A673 (cell line): Measurements from ENCODE around the gene ZNF507. TPM values are rescaled to one million over a fixed set of nuclear protein-coding genes. Genes with fewer than 3 reads are reported as not detected.

Source experiments
- BruUV-seq: library from RNA; stranded (reverse); fragments of 400-500 nt; replicated peaks from 2 replicates; lab custom pipeline; 2021; lab: Mats Ljungman, UMichigan
- CTCF ChIA-PET: fragments of 300-600 bp; sonication (Branson Sonifier 250); formaldehyde crosslinking; loops from one replicate; lab custom pipeline; 2022; ENCODE audit warnings: antibody characterized with exemption; lab: Charles Lee
- POLR2A ChIA-PET: fragments of 300-600 bp; sonication (Branson Sonifier 250); formaldehyde crosslinking; loops from one replicate; lab custom pipeline; 2022; ENCODE audit warnings: antibody characterized with exemption; ENCODE audit not compliant: low non-redundant PET; lab: Charles Lee
- DNase-seq: peaks from one replicate; pipeline ENCODE4 v3.0.0-alpha.2; 2015; ENCODE audit warnings: low spot score
- H3K27ac ChIP-seq: fragments of 200-600 bp; sonication (generic); 2 replicates; pipeline ENCODE4 v1.5.1; 2016; ENCODE audit warnings: mixed run types, low read depth, mild to moderate bottlenecking, mixed read lengths, antibody characterized with exemption, low read length; ENCODE audit not compliant: poor library complexity, severe bottlenecking
- H3K27me3 ChIP-seq: fragments of 200-600 bp; sonication (generic); replicated peaks from 2 replicates; pipeline ENCODE4 v1.6.1; 2017; ENCODE audit warnings: mixed run types, low read depth, mild to moderate bottlenecking, mixed read lengths, antibody characterized with exemption, low read length; ENCODE audit not compliant: insufficient read depth, poor library complexity
- H3K36me3 ChIP-seq: fragments of 200-600 bp; sonication (generic); 2 replicates; pipeline ENCODE4 v1.6.1; 2016; ENCODE audit warnings: mixed run types, mild to moderate bottlenecking, mixed read lengths, antibody characterized with exemption, low read length; ENCODE audit not compliant: insufficient read depth, poor library complexity, severe bottlenecking
- H3K4me1 ChIP-seq: fragments of 200-600 bp; sonication (generic); 2 replicates; pipeline ENCODE4 v1.6.1; 2017; ENCODE audit warnings: mixed run types, mild to moderate bottlenecking, mixed read lengths, antibody characterized with exemption, low read length; ENCODE audit not compliant: insufficient read depth, poor library complexity, severe bottlenecking
- H3K4me3 ChIP-seq: fragments of 200-600 bp; sonication (generic); 2 replicates; pipeline ENCODE4 v1.5.1; 2016; ENCODE audit warnings: low read depth, mixed run types, mild to moderate bottlenecking, mixed read lengths, low read length; ENCODE audit not compliant: poor library complexity, severe bottlenecking
- H3K9me3 ChIP-seq: fragments of 200-600 bp; sonication (generic); 2 replicates; pipeline ENCODE4 v1.6.1; 2016; ENCODE audit warnings: mixed run types, low read depth, mild to moderate bottlenecking, mixed read lengths, antibody characterized with exemption, low read length; ENCODE audit not compliant: poor library complexity, severe bottlenecking
- EZH2 ChIP-seq: fragments of 200-600 bp; sonication (generic); IDR thresholded peaks from 2 replicates; pipeline ENCODE4 v1.6.1; 2017; ENCODE audit warnings: borderline replicate concordance, low read depth, mild to moderate bottlenecking, mixed read lengths, antibody characterized with exemption, low read length; ENCODE audit not compliant: poor library complexity, severe bottlenecking
- intact Hi-C: fragments of 100-400 bp; cut with micrococcal nuclease; formaldehyde crosslinking; loops from one replicate; pipeline ENCODE4 v1.10.0; 2022; ENCODE audit not compliant: unreplicated experiment
- total RNA-seq: library from RNA; stranded (reverse); gene quantifications from 2 replicates; pipeline ENCODE4 v1.2.3, GENCODE V29; 2021
- TF ChIP-seq, protein P1 (sequence below): fragments of 300-800, 200-600 bp; sonication (generic); conservative IDR thresholded peaks from 2 replicates; pipeline ENCODE4 v1.5.1; 2017; ENCODE audit warnings: low read depth, mild to moderate bottlenecking, antibody characterized with exemption, low read length, moderate library complexity, mixed read lengths

Gene ZNF507
- total RNA-seq, 1 experiment from 2014 or later, result 35.0 TPM

DNA sequence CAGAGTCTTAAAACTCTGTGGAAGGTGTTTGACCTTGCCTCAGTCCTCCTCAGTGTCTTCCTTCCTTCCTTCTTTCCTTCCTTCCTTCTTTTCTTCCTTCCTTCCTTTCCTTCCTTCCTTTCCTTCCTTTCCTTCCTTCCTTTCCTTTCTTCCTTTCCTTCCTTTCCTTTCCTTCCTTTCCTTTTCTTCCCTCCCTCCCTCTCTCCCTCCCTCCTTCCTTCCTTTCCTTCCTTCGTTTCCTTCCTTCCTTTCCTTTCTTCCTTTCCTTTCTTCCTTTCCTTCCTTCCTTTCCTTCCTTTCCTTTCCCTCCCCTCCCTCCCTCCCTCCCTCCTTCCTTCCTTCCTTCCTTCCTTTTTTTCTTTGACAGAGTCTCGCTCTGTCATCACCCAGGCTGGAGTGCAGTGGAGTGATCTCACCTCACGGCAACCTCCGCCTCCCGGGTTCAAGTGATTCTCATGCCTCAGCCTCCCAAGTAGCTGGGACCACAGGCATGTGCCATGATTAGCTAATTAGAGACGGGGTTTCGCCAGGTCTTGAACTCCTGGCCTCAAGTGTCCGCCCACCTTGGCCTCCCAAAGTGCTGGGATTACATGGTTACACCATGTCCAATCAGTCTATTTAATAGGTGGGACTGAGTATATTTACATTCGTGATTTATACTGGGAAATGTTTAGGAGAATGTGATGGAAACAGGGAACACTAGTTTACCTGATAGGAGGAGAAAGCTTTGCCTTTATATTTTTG is 16.3 kb downstream of the ZNF507 start:
- intact Hi-C loops, result no loop called here

DNA sequence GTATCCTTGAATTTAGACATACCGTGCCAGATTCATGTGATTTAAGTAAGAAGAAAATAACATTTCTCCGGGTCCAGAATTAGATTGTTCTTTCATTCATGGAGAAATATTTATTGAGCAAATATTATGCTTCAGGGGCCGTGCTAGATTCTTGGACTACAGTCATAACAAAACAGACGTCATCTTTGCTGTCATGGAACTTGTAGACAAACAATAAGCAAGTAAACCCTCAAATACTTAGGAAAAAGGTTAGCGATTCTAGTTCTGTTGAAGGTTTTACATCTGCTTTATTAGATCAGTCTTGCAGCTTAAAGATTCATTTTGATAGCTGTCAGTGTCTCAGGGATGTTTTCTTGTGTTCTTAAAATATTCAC is 16.9 kb downstream of the ZNF507 start:
- Histone ChIP-seq H3K27ac (no peak overlapping the region), H3K4me1 (peaks cover 1% of the 10 kb centered on the region), H3K27me3 (no peaks in the 10 kb centered on the region), H3K9me3 (no peaks in the 10 kb centered on the region), H3K36me3 (peaks cover 51% of the 10 kb centered on the region), H3K4me3 (no peak overlapping the region)
- CTCF ChIA-PET, result no interaction called here
- TF ChIP-seq, protein P1, sequence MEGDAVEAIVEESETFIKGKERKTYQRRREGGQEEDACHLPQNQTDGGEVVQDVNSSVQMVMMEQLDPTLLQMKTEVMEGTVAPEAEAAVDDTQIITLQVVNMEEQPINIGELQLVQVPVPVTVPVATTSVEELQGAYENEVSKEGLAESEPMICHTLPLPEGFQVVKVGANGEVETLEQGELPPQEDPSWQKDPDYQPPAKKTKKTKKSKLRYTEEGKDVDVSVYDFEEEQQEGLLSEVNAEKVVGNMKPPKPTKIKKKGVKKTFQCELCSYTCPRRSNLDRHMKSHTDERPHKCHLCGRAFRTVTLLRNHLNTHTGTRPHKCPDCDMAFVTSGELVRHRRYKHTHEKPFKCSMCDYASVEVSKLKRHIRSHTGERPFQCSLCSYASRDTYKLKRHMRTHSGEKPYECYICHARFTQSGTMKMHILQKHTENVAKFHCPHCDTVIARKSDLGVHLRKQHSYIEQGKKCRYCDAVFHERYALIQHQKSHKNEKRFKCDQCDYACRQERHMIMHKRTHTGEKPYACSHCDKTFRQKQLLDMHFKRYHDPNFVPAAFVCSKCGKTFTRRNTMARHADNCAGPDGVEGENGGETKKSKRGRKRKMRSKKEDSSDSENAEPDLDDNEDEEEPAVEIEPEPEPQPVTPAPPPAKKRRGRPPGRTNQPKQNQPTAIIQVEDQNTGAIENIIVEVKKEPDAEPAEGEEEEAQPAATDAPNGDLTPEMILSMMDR, result no peak
- TF ChIP-seq EZH2, result no peak
- intact Hi-C loops, result no loop called here
- no peak for DNase-seq
- BruUV-seq, result no TSS peak
- POLR2A ChIA-PET, result no interaction called here

More for the DNA sequence above, 16.3 kb downstream of the ZNF507 start:
- BruUV-seq, result no TSS peak
- Histone ChIP-seq H3K27me3 (no peaks in the 10 kb centered on the region), H3K9me3 (no peaks in the 10 kb centered on the region), H3K4me3 (no peak overlapping the region), H3K27ac (no peak overlapping the region), H3K4me1 (peaks cover 7% of the 10 kb centered on the region), H3K36me3 (peaks cover 54% of the 10 kb centered on the region)
- POLR2A ChIA-PET, result no interaction called here
- DNase-seq, result no peak
- CTCF ChIA-PET, result no interaction called here
- TF ChIP-seq, protein P1, result no peak
- TF ChIP-seq EZH2, result no peak

DNA sequence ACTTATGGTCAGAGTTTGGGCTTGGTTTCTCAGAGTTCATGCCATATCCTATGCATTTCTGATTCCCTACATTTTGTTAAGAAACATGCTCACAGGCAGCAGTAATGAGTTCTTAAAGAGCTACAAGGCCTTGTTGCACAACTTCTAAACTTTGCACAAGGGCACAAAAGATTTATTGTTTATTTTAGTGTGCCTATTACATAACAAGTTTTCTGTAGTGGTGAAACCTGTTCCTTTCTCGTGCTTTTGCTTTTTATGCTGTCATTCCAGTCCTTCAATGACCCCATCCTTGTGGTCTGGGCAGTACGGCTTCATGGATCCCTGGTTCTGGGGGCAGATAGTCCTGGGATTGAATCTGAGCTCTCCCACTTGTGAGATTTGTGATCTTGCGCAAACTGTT is 17.8 kb downstream of the ZNF507 start:
- Histone ChIP-seq H3K4me3 (no peak overlapping the region), H3K27ac (no peak overlapping the region), H3K36me3 (peaks cover 42% of the 10 kb centered on the region), H3K27me3 (no peaks in the 10 kb centered on the region), H3K4me1 (no peaks in the 10 kb centered on the region), H3K9me3 (no peaks in the 10 kb centered on the region)
- CTCF ChIA-PET, result no interaction called here
- intact Hi-C loops, result no loop called here
- DNase-seq, result no peak
- BruUV-seq, result no TSS peak
- POLR2A ChIA-PET, result no interaction called here
- TF ChIP-seq, protein P1, result no peak
- no peak for TF ChIP-seq EZH2
